Smooth muscle cell (in vitro differentiated cells): ENCODE results near the gene TGM2. TPM values are rescaled to one million over a fixed set of nuclear protein-coding genes. Genes with fewer than 3 reads are reported as not detected.

Source experiments
- DNase-seq: peaks from one replicate; lab custom pipeline; 2025; ENCODE audit not compliant: unreplicated experiment; lab: John Stamatoyannopoulos, UW
- H2AFZ ChIP-seq: fragments of 200-600 bp; sonication (generic); 2 replicates; pipeline ENCODE4 v1.6.0; 2016; ENCODE audit warnings: antibody characterized with exemption, low read depth, mild to moderate bottlenecking
- H3F3A ChIP-seq: fragments of 200-600 bp; sonication (generic); 2 replicates; pipeline ENCODE4 v1.6.0; 2017; ENCODE audit warnings: antibody characterized with exemption, low read depth
- H3K27ac ChIP-seq: fragments of 200-600 bp; sonication (generic); 2 replicates; pipeline ENCODE4 v1.5.1; 2016; ENCODE audit warnings: low read depth, mild to moderate bottlenecking
- H3K27me3 ChIP-seq: fragments of 200-600 bp; sonication (generic); 2 replicates; pipeline ENCODE4 v1.6.1; 2016; ENCODE audit warnings: low read depth, mild to moderate bottlenecking
- H3K36me3 ChIP-seq: fragments of 200-600 bp; sonication (generic); 2 replicates; pipeline ENCODE4 v1.5.1; 2016; ENCODE audit warnings: low read depth
- H3K4me1 ChIP-seq: fragments of 200-600 bp; sonication (generic); 2 replicates; pipeline ENCODE4 v1.5.1; 2016; ENCODE audit warnings: low read depth
- H3K4me2 ChIP-seq: fragments of 200-600 bp; sonication (generic); 2 replicates; pipeline ENCODE4 v1.6.0; 2016; ENCODE audit warnings: mild to moderate bottlenecking
- H3K4me3 ChIP-seq: fragments of 200-600 bp; sonication (generic); 2 replicates; pipeline ENCODE4 v1.5.1; 2016; ENCODE audit warnings: mild to moderate bottlenecking
- H3K79me2 ChIP-seq: fragments of 200-600 bp; sonication (generic); 2 replicates; pipeline ENCODE4 v1.6.0; 2016; ENCODE audit warnings: low read depth, mild to moderate bottlenecking
- H3K9ac ChIP-seq: fragments of 200-600 bp; sonication (generic); 2 replicates; pipeline ENCODE4 v1.6.0; 2016; ENCODE audit warnings: low read depth
- H3K9me3 ChIP-seq: fragments of 200-600 bp; sonication (generic); replicated peaks from 2 replicates; pipeline ENCODE4 v1.5.1; 2016; ENCODE audit warnings: low read depth
- H4K20me1 ChIP-seq: fragments of 200-600 bp; sonication (generic); 2 replicates; pipeline ENCODE4 v1.6.0; 2016; ENCODE audit warnings: low read depth
- CTCF ChIP-seq: fragments of 200-600 bp; sonication (generic); IDR thresholded peaks from 2 replicates; pipeline ENCODE4 v1.5.1; 2017; ENCODE audit warnings: borderline replicate concordance, mild to moderate bottlenecking, antibody characterized with exemption; ENCODE audit not compliant: insufficient read depth, poor library complexity, severe bottlenecking
- WGBS: methylation state at CpG from one replicate; pipeline ENCODE4 v1.1.7; 2016; ENCODE audit warnings: low lambda C conversion rate; 5-methylcytosine and 5-hydroxymethylcytosine counted together
- polyA plus RNA-seq: library from polyadenylated mRNA; unstranded; fragments of >200 nt; fragmentation: Nextera tagmentation; extraction: Ambion mirVana; gene quantifications from 2 replicates; pipeline ENCODE4 v1.2.1, GENCODE V29; 2016
- total RNA-seq: library from RNA; depleted of rRNA; stranded (reverse); fragments of >200 nt; gene quantifications from 2 replicates; pipeline ENCODE4 v1.2.3, GENCODE V29; 2014

The TGM2 gene
- total and polyA plus RNA-seq, 2 experiments from 2014 or later = 41.7 to 72.0 TPM

GRCh38 chr20:38152175-38152620 lies 12.9 kb downstream of the TGM2 start:
- TF ChIP-seq CTCF = no peak
- Histone ChIP-seq H3K4me2 (no peak overlapping the region), H3K4me3 (no peak overlapping the region), H3F3A (no peaks in the 10 kb centered on the region), H3K9ac (no peak overlapping the region), H3K36me3 (no peaks in the 10 kb centered on the region), H2AFZ (no peak overlapping the region), H3K9me3 (no peaks in the 10 kb centered on the region), H3K27me3 (no peaks in the 10 kb centered on the region), H4K20me1 (no peaks in the 10 kb centered on the region), H3K27ac (no peak overlapping the region), H3K4me1 (no peaks in the 10 kb centered on the region), H3K79me2 (no peaks in the 10 kb centered on the region)
- DNase-seq = no peak
- WGBS = 47% methylated on average over 7 of the region's 7 CpGs

DNA sequence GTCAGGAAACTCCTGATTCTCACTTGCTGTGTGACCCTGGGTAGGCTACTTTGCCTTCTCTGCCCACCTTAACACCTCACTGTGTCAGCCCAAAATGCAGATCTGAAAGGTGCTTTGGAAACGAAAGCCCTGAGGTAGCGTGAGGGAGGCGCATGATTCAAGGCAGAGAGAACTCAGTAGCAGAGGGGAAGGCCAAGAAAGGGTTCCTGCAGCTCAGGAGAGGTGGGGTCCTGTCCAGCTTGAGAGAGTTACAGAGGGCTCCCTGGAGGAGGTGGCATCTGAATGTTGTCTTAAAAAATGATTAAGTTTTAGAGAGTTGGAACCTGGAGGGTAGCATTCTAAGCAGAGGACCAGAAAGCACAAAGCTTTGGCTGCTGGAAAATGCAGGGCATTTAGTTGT lies 13.6 kb downstream of the TGM2 start:
- Histone ChIP-seq H3K36me3 (no peaks in the 10 kb centered on the region), H3K9me3 (no peaks in the 10 kb centered on the region), H3K27ac (no peak overlapping the region), H3K27me3 (no peaks in the 10 kb centered on the region), H3K79me2 (no peaks in the 10 kb centered on the region), H3K4me2 (no peak overlapping the region), H2AFZ (no peak overlapping the region), H3K4me3 (no peak overlapping the region), H3K4me1 (no peaks in the 10 kb centered on the region), H3F3A (no peaks in the 10 kb centered on the region), H3K9ac (no peak overlapping the region), H4K20me1 (no peaks in the 10 kb centered on the region)
- 97% methylated on average over 3 of the region's 3 CpGs for WGBS
- DNase-seq = no peak
- TF ChIP-seq CTCF = no peak

DNA sequence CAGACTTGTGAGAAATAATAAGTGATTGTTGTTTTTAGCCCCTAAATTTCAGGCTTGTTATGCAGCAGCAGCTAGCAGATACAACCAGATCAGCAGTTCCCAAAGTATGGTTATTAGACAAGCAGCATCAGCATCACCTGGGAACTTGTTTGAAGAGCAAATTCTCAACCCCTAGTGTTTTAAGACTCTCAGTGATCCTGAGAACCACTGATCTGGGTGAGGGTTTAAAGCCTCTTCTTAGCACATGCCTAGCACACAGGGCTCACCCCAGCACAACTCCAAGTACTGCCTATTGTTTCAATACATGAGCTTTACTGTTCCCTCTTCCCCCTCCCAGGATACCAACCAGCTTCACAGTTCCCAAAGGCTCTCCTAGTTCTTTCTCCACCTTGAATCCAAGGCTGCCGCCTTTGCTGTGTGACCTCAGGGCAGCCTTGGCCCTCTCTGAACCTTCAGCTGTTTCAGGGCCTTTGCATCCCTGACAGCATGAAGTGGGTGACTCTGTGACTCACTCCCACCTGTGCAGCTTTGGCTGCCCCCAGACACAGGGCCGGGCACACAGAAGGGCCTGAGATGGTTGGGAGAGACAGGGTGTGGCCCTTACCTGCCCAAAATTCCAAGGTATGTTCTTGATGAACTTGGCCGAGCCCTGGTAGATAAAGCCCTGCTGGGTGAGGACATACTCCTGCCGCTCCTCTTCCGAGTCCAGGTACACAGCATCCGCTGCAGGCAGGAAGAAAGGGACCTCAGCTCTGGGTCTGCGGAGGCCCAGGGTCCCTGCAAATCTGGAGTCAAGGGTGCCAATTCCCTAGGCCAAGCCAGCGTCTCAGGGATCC lies 14.5 kb downstream of the TGM2 start:
- no peak for DNase-seq
- Histone ChIP-seq H3K27me3 (no peaks in the 10 kb centered on the region), H3K27ac (no peak overlapping the region), H3K79me2 (no peaks in the 10 kb centered on the region), H3F3A (no peaks in the 10 kb centered on the region), H3K4me1 (no peaks in the 10 kb centered on the region), H2AFZ (no peak overlapping the region), H3K9ac (no peak overlapping the region), H3K4me2 (no peak overlapping the region), H3K9me3 (no peaks in the 10 kb centered on the region), H4K20me1 (no peaks in the 10 kb centered on the region), H3K36me3 (no peaks in the 10 kb centered on the region), H3K4me3 (no peak overlapping the region)
- no peak for TF ChIP-seq CTCF
- WGBS = 96% methylated on average over 8 of the region's 8 CpGs
